IMR-90 (cell line): Measurements from ENCODE around the gene TIGAR. TPM values are rescaled to one million over a fixed set of nuclear protein-coding genes. Genes with fewer than 3 reads are reported as not detected.

ENCODE experiments used
- ATAC-seq: fragments of 200-7000 bp; cut with Tn5 transposase; 2 replicates; pipeline ENCODE4 v1.9.1; 2020; ENCODE audit warnings: low read depth, mild to moderate bottlenecking, moderate library complexity
- BruUV-seq: library from RNA; stranded (reverse); fragments of 400-500 nt; replicated peaks from 2 replicates; lab custom pipeline; 2021; lab: Mats Ljungman, UMichigan
- CTCF ChIA-PET: fragments of 300-600 bp; formaldehyde crosslinking; extraction: SDS; loops from one replicate; lab custom pipeline; 2021; ENCODE audit warnings: antibody characterized with exemption; lab: Yijun Ruan, JAX
- POLR2A ChIA-PET: fragments of 300-600 bp; sonication (Branson Sonifier 250); formaldehyde crosslinking; loops from one replicate; lab custom pipeline; 2022; ENCODE audit warnings: antibody characterized with exemption; ENCODE audit not compliant: unreplicated experiment; lab: Charles Lee
- DNase-seq: peaks from one replicate; pipeline ENCODE4 v3.0.0; 2013
- H2AFZ ChIP-seq: replicated peaks from 2 replicates; pipeline ENCODE3; 2013; ENCODE audit warnings: low read length, mild to moderate bottlenecking; ENCODE audit not compliant: poor library complexity
- H2AK5ac ChIP-seq: 2 replicates; pipeline ENCODE4 v1.6.1; 2013; ENCODE audit warnings: low read depth, low read length, inconsistent platforms
- H2AK9ac ChIP-seq: replicated peaks from 2 replicates; pipeline ENCODE3; 2013; ENCODE audit warnings: mild to moderate bottlenecking, low read depth, low read length, moderate library complexity; ENCODE audit not compliant: poor library complexity
- H2BK120ac ChIP-seq: 2 replicates; pipeline ENCODE4 v1.6.1; 2013; ENCODE audit warnings: low read depth, low read length, inconsistent platforms
- H2BK15ac ChIP-seq: 3 replicates; pipeline ENCODE4 v1.6.1; 2013; ENCODE audit warnings: low read depth, low read length, inconsistent platforms
- H2BK20ac ChIP-seq: 2 replicates; pipeline ENCODE4 v1.6.1; 2013; ENCODE audit warnings: low read depth, mild to moderate bottlenecking, inconsistent platforms, low read length, moderate library complexity
- H2BK5ac ChIP-seq: 2 replicates; pipeline ENCODE4 v1.6.1; 2013; ENCODE audit warnings: mild to moderate bottlenecking, low read depth, low read length, inconsistent platforms; ENCODE audit not compliant: poor library complexity, severe bottlenecking
- H3K14ac ChIP-seq: replicated peaks from 2 replicates; pipeline ENCODE4 v1.6.1; 2013; ENCODE audit warnings: low read depth, low read length, inconsistent platforms
- H3K18ac ChIP-seq: 2 replicates; pipeline ENCODE4 v1.6.1; 2013; ENCODE audit warnings: low read depth, low read length, control low read depth
- H3K23ac ChIP-seq: 2 replicates; pipeline ENCODE4 v1.6.1; 2013; ENCODE audit warnings: low read depth, low read length, inconsistent platforms
- H3K27ac ChIP-seq: 2 replicates; pipeline ENCODE4 v1.5.1; 2013; ENCODE audit warnings: mild to moderate bottlenecking, control low read depth, low read length; ENCODE audit not compliant: insufficient read depth
- H3K27me3 ChIP-seq: 2 replicates; pipeline ENCODE4 v1.6.1; 2013; ENCODE audit warnings: low read length; ENCODE audit not compliant: control insufficient read depth, insufficient read depth
- H3K36me3 ChIP-seq: 2 replicates; pipeline ENCODE4 v1.6.1; 2013; ENCODE audit warnings: low read length, mixed read lengths; ENCODE audit not compliant: control insufficient read depth, insufficient read depth
- H3K4ac ChIP-seq: 2 replicates; pipeline ENCODE4 v1.6.1; 2013; ENCODE audit warnings: low read depth, low read length, inconsistent platforms
- H3K4me1 ChIP-seq: 2 replicates; pipeline ENCODE4 v1.6.1; 2013; ENCODE audit warnings: low read length, mixed read lengths; ENCODE audit not compliant: control insufficient read depth, insufficient read depth
- H3K4me2 ChIP-seq: 2 replicates; pipeline ENCODE4 v1.6.1; 2013; ENCODE audit warnings: low read depth, mild to moderate bottlenecking, control low read depth, low read length, moderate library complexity
- H3K4me3 ChIP-seq: 2 replicates; pipeline ENCODE4 v1.5.1; 2013; ENCODE audit warnings: low read depth, mild to moderate bottlenecking, control low read depth, low read length, moderate library complexity; ENCODE audit not compliant: insufficient read depth
- H3K56ac ChIP-seq: 2 replicates; pipeline ENCODE4 v1.6.1; 2013; ENCODE audit warnings: low read length, inconsistent platforms; ENCODE audit not compliant: insufficient read depth; ENCODE audit errors: extremely low read depth
- H3K79me1 ChIP-seq, 2 experiments: 2 replicates each; pipeline ENCODE4 v1.6.1; 2013; ENCODE audit warnings: low read length in 2 of 2, inconsistent platforms in 1 of 2, low read depth in 1 of 2
- H3K9ac ChIP-seq: 2 replicates; pipeline ENCODE4 v1.6.1; 2013; ENCODE audit warnings: low read depth, low read length, control low read depth
- H3K9me1 ChIP-seq: 2 replicates; pipeline ENCODE4 v1.6.1; 2013; ENCODE audit warnings: low read length, inconsistent platforms; ENCODE audit not compliant: insufficient read depth
- H3K9me3 ChIP-seq: 2 replicates; pipeline ENCODE4 v1.6.1; 2013; ENCODE audit warnings: low read length; ENCODE audit not compliant: control insufficient read depth, insufficient read depth
- H4K20me1 ChIP-seq: 2 replicates; pipeline ENCODE4 v1.6.1; 2013; ENCODE audit warnings: low read length, inconsistent platforms; ENCODE audit not compliant: insufficient read depth
- H4K5ac ChIP-seq: 2 replicates; pipeline ENCODE4 v1.6.1; 2013; ENCODE audit warnings: mild to moderate bottlenecking, low read depth, low read length, control low read depth
- H4K8ac ChIP-seq, 2 experiments: 2 replicates each; pipeline ENCODE4 v1.6.1; 2013; ENCODE audit warnings: low read depth in 2 of 2, low read length in 2 of 2, control low read depth in 1 of 2, inconsistent platforms in 1 of 2
- H4K91ac ChIP-seq: 2 replicates; pipeline ENCODE4 v1.6.1; 2013; ENCODE audit warnings: low read depth, low read length, inconsistent platforms; ENCODE audit not compliant: insufficient read depth
- BHLHE40 ChIP-seq: fragments of 150-350 bp; IDR thresholded peaks from 2 replicates; pipeline ENCODE4 v1.6.1; 2016; ENCODE audit warnings: mild to moderate bottlenecking, low read depth, low read length
- CEBPB ChIP-seq: IDR thresholded peaks from 2 replicates; pipeline ENCODE4 v1.6.1; 2012; ENCODE audit warnings: low read depth, low read length, improper control_type of control experiment
- CHD1 ChIP-seq: IDR thresholded peaks from 2 replicates; pipeline ENCODE4 v1.6.1; 2012; ENCODE audit warnings: low read depth, low read length, improper control_type of control experiment
- CTCF ChIP-seq: conservative IDR thresholded peaks from 2 replicates; pipeline ENCODE4 v1.5.1; 2012; ENCODE audit warnings: mild to moderate bottlenecking, low read depth, low read length, improper control_type of control experiment
- ELK1 ChIP-seq: fragments of 150-350 bp; IDR thresholded peaks from 2 replicates; pipeline ENCODE4 v1.6.1; 2016; ENCODE audit warnings: low read depth, mild to moderate bottlenecking, low read length, moderate library complexity, borderline replicate concordance
- FOS ChIP-seq: fragments of 150-350 bp; IDR thresholded peaks from 2 replicates; pipeline ENCODE4 v1.6.1; 2016; ENCODE audit warnings: low read depth, low read length
- MAFK ChIP-seq: IDR thresholded peaks from 2 replicates; pipeline ENCODE4 v1.6.1; 2012; ENCODE audit warnings: low read depth, low read length, improper control_type of control experiment
- MAZ ChIP-seq: IDR thresholded peaks from 2 replicates; pipeline ENCODE4 v1.6.1; 2012; ENCODE audit warnings: low read depth, mild to moderate bottlenecking, low read length, improper control_type of control experiment, moderate library complexity, borderline replicate concordance
- MXI1 ChIP-seq: IDR thresholded peaks from 2 replicates; pipeline ENCODE4 v1.6.1; 2012; ENCODE audit warnings: low read depth, mild to moderate bottlenecking, low read length, moderate library complexity, borderline replicate concordance
- NFE2L2 ChIP-seq: fragments of 150-350 bp; IDR thresholded peaks from 2 replicates; pipeline ENCODE4 v1.6.1; 2016; ENCODE audit warnings: low read depth, mild to moderate bottlenecking, low read length
- POLR2A ChIP-seq: IDR thresholded peaks from 2 replicates; pipeline ENCODE4 v1.6.1; 2012; ENCODE audit warnings: mild to moderate bottlenecking, low read depth, low read length
- RAD21 ChIP-seq: IDR thresholded peaks from 2 replicates; pipeline ENCODE4 v1.6.1; 2012; ENCODE audit warnings: low read length, improper control_type of control experiment
- RCOR1 ChIP-seq: IDR thresholded peaks from 2 replicates; pipeline ENCODE4 v1.6.1; 2012; ENCODE audit warnings: mild to moderate bottlenecking, low read length, improper control_type of control experiment; ENCODE audit not compliant: insufficient replicate concordance
- RFX5 ChIP-seq: IDR thresholded peaks from 2 replicates; pipeline ENCODE4 v1.8.0; 2012; ENCODE audit warnings: low read depth, mild to moderate bottlenecking, low read length, moderate library complexity
- SMC3 ChIP-seq: fragments of 150-350 bp; IDR thresholded peaks from 2 replicates; pipeline ENCODE4 v1.6.1; 2016; ENCODE audit warnings: low read depth, mild to moderate bottlenecking, antibody characterized with exemption, low read length, moderate library complexity
- USF2 ChIP-seq: fragments of 150-350 bp; IDR thresholded peaks from 2 replicates; pipeline ENCODE4 v1.6.1; 2017; ENCODE audit warnings: mild to moderate bottlenecking, antibody characterized with exemption, low read length, low read depth
- WGBS, 2 experiments: methylation state at CpG; one replicate each; pipeline versions ENCODE4 v1.1.5 to v1.1.7; 2013; ENCODE audit warnings: missing lambda C conversion rate in 2 of 2; ENCODE audit not compliant: insufficient read length in 1 of 2; ENCODE audit errors: extremely low coverage in 2 of 2; 5-methylcytosine and 5-hydroxymethylcytosine counted together
- dilution Hi-C: fragments of 300-500 bp; cut with HindIII; formaldehyde crosslinking; loops from one replicate; pipeline ENCODE4 v1.14.3; 2018; ENCODE audit warnings: low sequenced_read_pairs; ENCODE audit not compliant: unreplicated experiment
- in situ Hi-C: fragments of 300-500 bp; cut with MboI; formaldehyde crosslinking; loops from 3 replicates; pipeline ENCODE4 v1.14.3; 2019; ENCODE audit warnings: low sequenced_read_pairs, inconsistent platforms, mixed read lengths
- intact Hi-C: fragments of 100-400 bp; cut with micrococcal nuclease; formaldehyde crosslinking; loops from 2 replicates; pipeline ENCODE4 v1.10.0; 2022
- polyA plus RNA-seq, 3 experiments: library from polyadenylated mRNA; depleted of rRNA; stranded (reverse); fragments of >200 nt; gene quantifications; 2 replicates each; pipeline ENCODE4 v1.2.3, GENCODE V29; 2012; ENCODE audit warnings: low replicate concordance in 1 of 3
- total RNA-seq: library from RNA; depleted of rRNA; stranded (reverse); fragments of >200 nt; gene quantifications from 2 replicates; pipeline ENCODE4 v1.2.3, GENCODE V29; 2012

Gene TIGAR
- total and polyA plus RNA-seq, 2 of the 4 experiments (the other 2 are of a cell fraction): 7.3 to 13.7 TPM

- dilution Hi-C loops: no loop called here
- H3K9me1 ChIP-seq: no peaks in the 10 kb centered on the region
- H3K56ac ChIP-seq: no peak overlapping the region
- POLR2A ChIA-PET: no interaction called here
- intact Hi-C loops: no loop called here
- no peaks in the 10 kb centered on the region for H3K79me1 ChIP-seq
- BruUV-seq: no TSS peak
- H3K27me3 ChIP-seq: peaks cover 4% of the 10 kb centered on the region
- no peak overlapping the region for H4K91ac ChIP-seq
- no peaks in the 10 kb centered on the region; the same call in 1 of the 2 replicates for H4K20me1 ChIP-seq
- H4K5ac ChIP-seq: no peak overlapping the region
- no peak overlapping the region for H3K14ac ChIP-seq
- no peak overlapping the region for H3K4me3 ChIP-seq
- H2BK20ac ChIP-seq: no peak overlapping the region
- H2AK5ac ChIP-seq: no peak overlapping the region
- H2BK120ac ChIP-seq: no peak overlapping the region
- no peak overlapping the region for H3K9ac ChIP-seq
- 0 out of 2 replicates have a peak, but pooled peaks cover 1% of the 10 kb centered on the region for H3K36me3 ChIP-seq
- no peak overlapping the region for H2AFZ ChIP-seq
- no peak overlapping the region for H3K27ac ChIP-seq
- no peaks in the 10 kb centered on the region for H3K4me1 ChIP-seq
- CTCF ChIA-PET: no interaction called here
- no peak overlapping the region for H2BK15ac ChIP-seq
- no peak for ATAC-seq
- H2AK9ac ChIP-seq: no peak overlapping the region
- H4K8ac ChIP-seq: no peak overlapping the region
- DNase-seq: no peak
- H3K18ac ChIP-seq: no peak overlapping the region
- no peak overlapping the region for H3K23ac ChIP-seq
- no peak overlapping the region for H3K4ac ChIP-seq
- in situ Hi-C loops: no loop called here
- H3K4me2 ChIP-seq: no peak overlapping the region
- H3K9me3 ChIP-seq: no peaks in the 10 kb centered on the region
- no peak overlapping the region for H2BK5ac ChIP-seq
- WGBS, 2 experiments: 80% methylated on average over 9 of the region's 13 CpGs; no CpG with 5 or more reads in 1 of the 2 experiments
- TF ChIP-seq POLR2A (no peak), CTCF (no peak), MAZ (no peak), CHD1 (no peak), MXI1 (no peak), MAFK (no peak), CEBPB (no peak), RFX5 (no peak), NFE2L2 (no peak), USF2 (no peak), SMC3 (no peak), FOS (no peak), RAD21 (no peak), BHLHE40 (no peak), ELK1 (no peak), RCOR1 (no peak)
These were observed 23.4 kb upstream of the TIGAR start for GRCh38 chr12:4297617-4298016.
